GM23248 (cell line): ENCODE measurements around the gene ZNF536.

Experiments used
- EZH2 ChIP-seq: fragments of 200-600 bp; sonication (generic); IDR thresholded peaks from 2 replicates; pipeline ENCODE4 v1.6.1; 2018; ENCODE audit warnings: antibody characterized with exemption, mild to moderate bottlenecking; ENCODE audit not compliant: insufficient read depth, poor library complexity, severe bottlenecking
- EZH2phosphoT487 ChIP-seq: fragments of 200-600 bp; sonication (generic); IDR thresholded peaks from 2 replicates; pipeline ENCODE4 v1.6.1; 2018; ENCODE audit warnings: antibody characterized with exemption, moderate library complexity, mild to moderate bottlenecking, low read depth; ENCODE audit not compliant: insufficient read depth

- TF ChIP-seq EZH2phosphoT487 (no peak), EZH2 (no peak)
These were observed 95.1 kb downstream of the ZNF536 start for GRCh38 chr19:30467239-30467638.
